Renal pelvis (tissue), 4 donors: ENCODE data around the gene MAP3K6. TPM values are rescaled to one million over a fixed set of nuclear protein-coding genes. Genes with fewer than 3 reads are reported as not detected.

Experiments used
- DNase-seq: peaks from one replicate; pipeline ENCODE4 v3.0.0-alpha.2; 2013
- polyA plus RNA-seq, 3 donors: library from polyadenylated mRNA; unstranded; fragments of 120-200 nt; gene quantifications; one replicate each; pipeline ENCODE4 v1.2.1, GENCODE V29; 2013; ENCODE audit not compliant: insufficient read length in 3 of 3

MAP3K6 gene
- polyA plus RNA-seq, 3 donors = 9.4 to 11.4 (median 9.7) TPM

DNA sequence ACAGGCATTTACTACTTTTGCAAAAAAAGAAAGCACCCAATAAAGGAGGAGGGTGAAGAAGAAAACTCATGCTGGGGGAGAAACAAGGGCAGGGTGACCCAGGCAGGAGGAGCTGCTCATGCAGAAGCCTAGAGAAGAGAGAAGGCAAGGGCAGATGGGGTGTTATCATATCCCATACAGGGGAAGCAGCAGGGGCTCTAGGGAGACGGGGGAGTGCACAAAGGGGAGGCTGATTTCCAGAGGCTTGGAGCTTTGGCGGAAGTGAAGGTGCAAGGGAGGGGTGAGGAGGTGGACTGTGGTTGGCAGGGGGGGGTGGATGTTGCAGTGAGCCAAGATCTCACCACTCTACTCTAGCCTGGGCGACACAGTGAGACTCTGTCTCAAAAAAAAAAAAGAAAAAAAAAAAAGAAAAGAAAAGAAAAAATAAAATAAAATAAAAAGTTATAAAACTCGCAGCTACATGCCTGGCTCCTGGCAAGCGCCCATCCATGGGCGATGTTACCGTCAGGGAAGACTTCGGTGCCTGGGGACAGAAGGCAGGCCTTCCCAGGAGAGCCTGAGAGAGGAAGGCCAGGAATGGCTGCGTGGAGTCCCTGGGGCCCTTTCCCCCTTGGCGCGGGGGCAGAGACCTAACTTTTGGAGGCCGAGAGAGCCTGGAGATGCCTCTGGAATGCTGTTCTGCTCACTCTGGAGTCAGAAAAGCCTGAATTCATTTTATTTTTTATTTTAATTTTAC, 11.2 kb upstream of the MAP3K6 start:
- no peak for DNase-seq

DNA sequence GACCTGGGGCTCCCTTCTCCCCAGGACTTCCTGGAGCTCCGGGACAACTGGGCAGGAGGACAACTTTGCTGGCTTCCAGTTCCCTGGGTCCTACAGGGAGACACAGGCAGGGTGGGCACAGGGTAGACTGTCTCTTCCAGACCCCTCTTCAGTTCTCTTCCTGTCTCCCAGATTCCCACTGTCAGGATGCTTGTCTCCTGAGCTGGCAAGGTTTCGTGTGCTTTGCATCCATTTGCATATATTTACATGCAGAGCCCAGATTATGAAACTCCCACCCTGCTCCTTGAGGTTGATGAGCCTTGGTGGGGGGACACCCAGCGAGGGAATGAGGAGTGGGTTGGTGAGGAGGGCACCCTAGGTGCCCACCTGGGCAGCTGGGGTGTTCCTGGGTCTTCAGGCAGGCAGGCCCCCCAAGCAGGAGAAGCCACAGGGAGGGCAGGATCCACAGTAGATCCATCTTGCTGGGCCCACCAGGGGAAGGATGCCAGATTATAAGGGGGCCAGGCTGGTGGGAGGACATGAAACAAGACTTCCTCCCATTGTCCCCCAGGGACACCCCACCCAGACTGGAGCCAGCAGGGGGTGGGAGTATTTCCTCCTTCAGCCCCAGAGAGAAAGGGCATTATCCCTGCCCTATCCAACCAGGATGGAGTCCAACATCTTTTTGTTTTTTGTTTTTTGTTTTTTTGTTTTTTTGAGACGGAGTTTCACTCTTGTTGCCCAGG, 7.8 kb upstream of the MAP3K6 start, which contains the start of gene FCN3:
FCN3 (minus strand) TSS at position 463 of the 725 bp plus-strand sequence; CDS start at position 457, 6 bp downstream.
- DNase-seq = no peak

DNA sequence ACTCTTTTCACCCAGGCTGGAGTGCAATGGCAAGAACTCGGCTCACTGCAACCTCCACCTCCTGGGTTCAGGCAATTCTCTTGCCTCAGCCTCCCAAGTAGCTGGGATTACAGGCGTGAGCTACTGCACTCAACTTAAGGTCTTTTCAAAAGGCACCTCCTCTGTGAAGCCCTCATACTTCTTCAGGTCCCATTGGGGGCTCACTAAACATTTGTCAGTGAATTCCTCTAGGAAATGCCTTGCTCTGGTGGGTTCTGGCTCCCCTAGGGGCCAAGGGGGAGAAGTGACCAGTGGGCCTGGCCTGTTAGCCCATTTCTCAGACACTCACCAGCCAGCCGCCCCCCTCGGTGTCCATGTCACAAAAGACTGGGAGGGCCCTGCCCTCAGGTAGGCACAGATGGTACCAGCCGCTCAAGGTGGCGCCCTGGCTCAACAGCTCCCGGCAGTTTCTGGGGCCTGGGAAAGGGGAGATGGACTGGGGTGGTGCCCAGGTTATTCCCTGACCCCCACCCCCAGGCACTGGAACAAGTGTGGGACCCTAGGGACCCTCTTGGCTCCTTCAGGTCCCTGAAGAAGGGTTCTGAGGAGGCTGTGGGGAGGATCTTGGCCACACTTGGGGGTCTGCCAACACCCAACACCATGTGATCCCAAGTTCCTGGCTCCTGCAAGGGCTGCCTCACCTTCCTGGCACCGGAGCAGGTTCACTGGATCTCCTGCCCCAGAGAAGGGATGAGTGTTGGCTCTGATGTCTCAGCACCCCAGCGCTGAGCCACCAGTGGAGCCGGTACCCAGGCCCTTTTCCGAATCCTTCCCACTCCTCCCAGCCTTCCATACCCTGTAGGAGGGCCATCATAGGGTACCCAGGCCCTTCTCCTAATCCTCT, 6.3 kb upstream of the MAP3K6 start:
- no peak for DNase-seq

DNA sequence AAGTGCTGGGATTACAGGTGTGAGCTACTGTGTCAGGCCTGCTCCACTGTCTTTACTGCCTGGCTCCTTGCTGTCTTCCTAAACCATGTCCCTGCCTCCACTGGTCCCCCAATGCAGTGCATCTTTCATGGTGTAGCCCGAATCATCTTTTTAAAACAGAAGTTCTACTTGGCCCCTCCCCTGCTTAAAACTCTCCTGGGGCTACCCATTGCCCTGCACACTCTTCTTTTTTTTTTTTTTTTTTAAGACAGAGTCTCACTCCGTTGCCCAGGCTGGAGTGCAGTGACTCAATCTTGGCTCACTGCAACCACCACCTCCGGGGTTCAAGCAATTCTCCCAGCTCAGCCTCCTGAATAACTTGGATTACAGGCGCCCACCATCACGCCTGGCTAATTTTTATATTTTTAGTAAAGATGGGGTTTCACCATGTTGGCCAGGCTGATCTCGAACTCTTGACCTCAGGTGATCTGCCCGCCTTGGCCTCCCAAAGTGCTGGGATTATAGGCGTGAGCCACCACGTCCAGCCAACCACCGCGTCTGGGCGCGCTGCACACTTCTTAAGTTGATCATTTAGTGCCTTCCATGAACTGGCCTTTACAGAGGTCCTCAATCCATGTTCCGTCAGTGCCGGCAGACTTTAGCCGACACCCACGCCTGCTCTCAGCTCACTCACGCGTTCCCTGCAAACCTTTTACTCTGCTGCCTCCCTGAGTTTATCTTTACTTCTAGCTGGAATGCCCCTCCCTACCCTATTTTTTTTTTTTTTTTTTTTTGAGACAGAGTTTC, 5.5 kb upstream of the MAP3K6 start:
- no peak for DNase-seq

DNA sequence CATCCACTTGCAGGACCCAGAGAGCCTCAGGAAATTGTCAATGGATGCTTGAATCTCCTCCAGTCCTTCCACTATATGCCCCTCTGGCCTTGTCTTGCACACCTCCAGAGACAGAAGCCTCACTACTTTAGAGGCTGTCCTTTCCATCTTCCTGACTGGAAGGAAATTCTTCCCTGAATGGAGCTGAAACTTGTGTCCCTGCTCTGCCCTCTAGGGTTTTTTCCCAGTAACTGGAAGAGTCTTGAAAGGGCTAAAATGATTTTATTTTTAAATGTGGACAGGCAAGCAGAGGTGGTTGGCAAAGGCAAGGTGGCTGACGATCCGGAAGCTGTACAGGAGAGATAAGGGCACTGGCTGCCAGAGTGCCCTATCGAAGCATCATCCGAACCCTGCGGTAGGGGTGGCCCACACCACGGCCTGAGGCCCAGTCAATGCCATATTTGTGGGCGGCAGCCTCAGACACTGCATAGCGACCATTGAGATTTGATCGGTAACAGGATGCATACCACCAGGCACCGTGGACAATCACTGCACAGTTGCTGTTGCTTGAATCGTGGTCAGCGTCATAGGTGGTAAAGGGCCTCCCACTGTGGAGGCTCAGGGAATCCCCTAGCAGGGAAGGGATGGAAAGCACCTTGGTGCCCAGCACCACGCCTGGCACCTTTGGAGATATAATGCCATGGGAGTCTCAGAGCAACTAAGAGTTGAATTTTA, 2.3 kb upstream of the MAP3K6 start:
- no peak for DNase-seq

DNA sequence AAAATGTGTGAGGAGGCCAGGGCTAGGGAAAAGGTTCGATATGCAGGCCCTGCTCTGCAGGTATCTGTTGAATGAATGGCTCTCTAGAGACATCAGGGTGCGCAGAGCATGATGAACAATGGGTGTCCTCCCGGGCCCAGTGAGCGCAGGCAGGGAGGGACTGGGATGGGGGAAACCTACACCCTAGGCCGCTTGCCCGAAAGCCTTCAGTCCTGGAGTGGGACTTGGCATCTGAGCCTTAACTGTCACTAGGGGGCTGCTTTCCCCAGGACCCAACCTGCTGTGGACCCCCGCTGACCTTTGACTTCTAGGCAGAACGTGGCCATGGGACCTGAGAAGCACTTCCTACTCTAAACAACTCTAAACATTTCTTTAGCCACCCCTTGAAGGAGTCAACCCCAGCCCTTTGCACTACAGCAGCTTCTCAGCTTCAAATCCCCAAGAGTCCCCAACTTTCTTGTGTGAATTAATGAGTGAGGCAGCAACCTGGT, 444 bp upstream of the MAP3K6 start:
- DNase-seq = no peak

DNA sequence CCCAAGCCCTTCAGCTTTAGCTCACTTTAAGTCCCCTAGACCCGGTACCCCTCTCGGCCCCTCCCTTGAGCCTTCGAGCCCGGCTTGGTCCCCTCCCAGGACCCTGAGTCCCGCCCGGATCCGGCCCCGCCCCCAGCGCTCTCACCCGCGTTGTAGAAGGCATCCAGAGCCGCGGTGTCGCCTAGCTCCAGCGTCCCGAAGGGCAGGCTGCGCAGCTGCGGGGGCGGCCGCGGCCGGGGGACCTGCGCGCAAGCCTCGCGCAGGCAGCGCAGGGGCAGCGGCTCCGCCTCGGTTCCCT, 699 bp downstream of the MAP3K6 start:
- DNase-seq = peak; percentile 81

DNA sequence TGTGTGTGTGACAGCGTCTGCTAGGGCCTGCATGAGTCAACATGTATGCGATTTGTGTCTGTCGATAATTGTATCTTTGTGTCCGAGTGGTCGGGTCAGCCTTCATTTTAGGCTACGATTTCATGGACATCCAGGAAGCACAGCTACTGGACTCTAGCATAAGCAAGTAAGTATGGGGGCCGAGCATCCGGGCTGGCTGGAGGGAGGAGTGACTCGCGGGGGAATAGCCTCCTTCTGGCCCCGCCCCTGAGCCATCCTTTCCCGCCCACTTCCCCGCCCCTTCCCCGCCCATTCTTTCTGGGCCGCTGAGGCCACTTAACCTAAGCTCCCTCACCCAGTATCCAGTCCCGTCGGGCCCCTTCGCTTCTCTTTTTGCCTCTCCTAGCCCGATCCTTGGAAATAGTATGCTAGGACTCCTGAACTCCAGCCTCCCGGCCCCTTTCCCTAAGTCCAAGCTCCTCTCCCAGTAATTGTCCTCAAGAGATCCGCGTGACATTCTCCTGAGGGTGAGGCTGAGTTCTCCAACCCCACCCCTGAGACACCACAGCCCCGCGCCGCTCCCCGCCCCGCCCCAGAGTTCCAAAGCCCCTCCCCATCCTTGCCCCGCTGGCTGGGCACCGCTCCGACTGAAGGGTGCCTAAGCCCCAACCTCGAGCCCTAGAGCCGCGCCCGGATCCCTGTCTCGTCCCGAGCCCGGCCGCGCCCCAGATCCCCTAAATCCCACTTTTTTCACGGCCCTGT, 1.2 kb downstream of the MAP3K6 start:
- peak; percentile 87 for DNase-seq

DNA sequence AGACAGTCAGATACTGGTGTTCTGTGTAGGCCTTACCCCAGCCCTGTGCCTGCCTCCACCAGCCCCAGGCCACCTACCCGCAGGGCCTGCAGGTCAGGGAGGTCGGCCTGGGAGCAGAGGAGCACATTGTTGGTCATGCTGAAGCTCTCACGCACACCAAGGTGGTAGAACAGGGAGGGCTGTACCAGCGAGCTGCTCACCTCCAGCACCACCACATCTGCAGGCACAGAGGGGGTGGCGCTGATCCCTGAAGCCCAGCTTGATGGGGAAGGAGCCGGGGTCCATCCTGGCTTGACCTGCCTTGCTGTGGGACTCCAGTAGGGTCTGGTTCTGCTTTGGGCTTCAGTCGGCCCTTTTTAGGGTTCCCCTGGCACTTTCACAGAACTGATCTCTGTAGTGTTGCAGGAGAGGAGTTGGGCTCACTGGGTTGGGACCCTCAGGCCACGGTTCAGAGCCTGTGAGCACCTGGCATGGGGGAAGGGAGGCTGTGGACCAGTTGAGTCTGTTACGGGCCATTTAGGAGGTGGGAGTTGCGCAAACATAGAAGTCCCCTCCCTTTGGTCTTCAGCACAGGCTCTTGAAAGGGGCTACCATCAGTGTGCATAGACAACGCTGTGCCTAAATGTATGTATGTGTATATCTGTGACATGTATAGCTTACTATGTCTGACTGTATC, 1.9 kb downstream of the MAP3K6 start:
- no peak for DNase-seq

DNA sequence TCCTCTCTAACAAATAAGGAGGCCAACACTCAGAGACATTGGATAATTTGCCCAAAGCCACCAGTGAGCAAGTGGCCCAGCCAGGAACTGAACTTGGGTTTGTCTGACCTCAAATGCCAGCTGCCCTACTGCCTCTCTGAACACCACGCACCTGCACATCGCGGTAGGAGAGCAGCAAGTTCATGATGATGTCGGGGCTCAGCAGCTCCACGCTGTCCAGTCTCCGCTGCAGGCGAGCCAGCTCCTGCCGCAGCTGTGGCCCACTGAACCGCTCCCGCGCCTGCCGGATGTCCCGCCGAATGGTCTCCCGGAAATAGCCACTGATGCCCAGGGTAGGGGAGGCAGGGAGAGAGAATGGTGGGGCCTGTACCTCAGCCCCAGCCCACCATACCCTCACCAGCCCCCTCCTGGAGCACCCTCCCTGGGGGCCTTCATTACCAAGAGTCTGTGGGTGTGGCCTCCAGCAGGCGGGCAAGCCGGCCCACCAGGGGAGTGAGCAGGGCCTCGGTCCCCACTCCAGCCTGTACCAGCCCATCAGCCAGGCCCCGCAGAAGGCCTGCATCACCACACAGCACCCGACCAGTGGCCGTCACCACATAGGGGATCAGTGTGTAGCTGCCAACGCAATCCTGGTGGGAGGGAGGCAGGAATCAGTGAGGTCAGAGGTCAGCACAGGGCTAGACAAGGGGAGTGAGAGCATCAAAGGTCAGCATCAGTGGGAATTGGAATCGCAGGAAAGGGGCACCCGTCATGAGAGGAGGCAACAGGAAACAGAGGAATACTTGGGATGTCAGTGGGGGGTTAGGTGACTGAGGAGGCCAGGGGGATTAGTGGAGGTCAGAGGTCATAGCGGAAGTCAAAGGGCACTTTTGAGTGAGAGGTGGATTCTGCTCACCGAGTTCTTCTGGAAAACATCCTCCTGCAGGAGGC, 2.7 kb downstream of the MAP3K6 start:
- DNase-seq = no peak

DNA sequence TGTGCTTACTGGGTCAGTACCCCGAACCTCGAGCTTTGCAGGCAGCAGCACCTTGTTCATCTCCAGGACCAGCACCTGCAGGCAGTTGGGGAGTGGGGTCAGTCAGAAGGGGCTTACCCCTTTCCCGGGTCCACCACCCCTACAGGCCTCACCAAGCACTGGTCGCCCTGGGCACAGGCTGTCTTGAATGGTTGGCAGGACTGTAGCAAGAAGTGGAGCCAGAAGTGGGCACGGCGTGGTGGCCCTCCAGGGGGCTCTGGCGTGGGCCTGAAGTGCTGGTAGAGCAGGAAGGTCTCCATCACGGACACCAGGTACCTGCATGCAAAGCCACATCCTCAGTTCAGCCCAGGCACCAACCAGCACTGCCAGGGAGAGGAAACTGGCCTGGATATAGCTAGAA, 5.2 kb downstream of the MAP3K6 start:
- no peak for DNase-seq

DNA sequence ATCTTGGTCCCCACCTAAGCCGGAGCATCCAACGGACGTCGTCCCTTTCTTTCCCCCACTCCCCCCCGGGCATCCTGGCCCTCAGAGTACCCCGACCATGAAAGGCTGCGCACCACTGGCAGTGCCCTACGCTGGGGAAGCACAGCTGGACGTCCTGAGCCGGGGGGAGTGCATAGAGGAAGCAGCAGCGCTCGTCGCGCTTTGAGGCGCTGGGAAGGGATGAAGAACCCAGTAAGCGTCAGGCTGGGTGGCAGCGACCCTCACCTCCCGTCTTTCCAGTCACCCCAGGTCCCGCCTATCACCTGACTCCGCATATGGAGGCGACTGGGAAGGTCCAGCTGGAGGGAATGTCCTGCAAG, 5.7 kb downstream of the MAP3K6 start:
- no peak for DNase-seq

DNA sequence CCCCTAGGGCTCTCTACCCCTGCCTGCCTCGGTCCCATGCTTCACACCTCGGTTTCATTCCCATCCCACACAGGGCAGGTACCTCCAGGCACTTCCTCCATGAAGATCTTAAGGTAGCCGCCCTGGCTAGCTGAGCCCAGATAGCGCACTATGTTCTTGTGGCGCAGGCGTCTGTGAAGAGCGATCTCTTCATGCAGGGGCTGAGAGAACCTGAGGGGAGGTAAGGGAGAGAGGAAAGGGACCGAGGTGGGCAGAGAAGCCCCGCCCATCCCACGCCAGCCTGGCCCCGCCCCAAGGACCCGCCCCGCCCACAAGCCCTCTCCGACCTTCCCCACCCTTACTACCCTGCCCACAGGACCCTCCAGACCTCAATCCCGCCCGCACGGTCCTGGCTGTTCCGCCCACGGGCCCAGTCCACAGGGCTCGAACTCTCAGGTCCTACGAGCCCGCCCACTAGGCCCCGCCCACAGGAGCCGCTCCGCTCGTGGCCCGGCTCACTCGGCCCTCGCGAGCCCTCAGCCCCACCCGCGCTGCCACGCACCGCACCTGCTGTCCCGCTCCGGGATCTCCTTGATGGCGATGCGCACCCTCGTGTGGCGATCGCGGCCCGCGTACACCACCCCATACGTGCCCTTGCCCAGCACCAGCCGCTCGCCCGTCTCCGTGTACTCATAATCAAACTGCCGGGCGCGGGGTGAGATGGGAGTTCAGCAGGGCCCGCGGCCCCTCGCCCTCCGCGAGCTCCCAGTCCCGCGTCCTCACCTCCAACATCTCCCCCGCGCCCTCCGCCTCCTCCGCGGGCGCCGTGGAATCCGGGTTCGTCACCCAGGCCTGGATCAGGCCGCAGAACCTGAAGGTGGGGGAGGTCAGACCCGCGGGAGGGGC, 6.4 kb downstream of the MAP3K6 start:
- no peak for DNase-seq

DNA sequence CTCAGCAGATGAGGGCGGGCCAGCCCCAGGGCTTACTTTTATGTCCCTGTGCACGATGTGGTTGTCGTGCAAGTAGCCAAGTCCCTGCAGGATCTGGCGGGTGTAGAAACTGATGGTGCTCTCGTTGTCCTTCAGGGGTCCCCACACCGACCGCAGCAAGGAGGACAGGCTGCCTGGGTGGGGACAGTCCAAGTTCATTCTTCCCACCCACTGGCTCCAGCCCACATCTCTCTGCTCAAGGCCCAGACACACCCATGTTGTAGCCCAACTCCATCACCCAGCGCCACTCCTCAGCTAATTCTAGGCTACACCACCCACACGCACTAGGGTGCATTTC, 7.0 kb downstream of the MAP3K6 start:
- DNase-seq = no peak

DNA sequence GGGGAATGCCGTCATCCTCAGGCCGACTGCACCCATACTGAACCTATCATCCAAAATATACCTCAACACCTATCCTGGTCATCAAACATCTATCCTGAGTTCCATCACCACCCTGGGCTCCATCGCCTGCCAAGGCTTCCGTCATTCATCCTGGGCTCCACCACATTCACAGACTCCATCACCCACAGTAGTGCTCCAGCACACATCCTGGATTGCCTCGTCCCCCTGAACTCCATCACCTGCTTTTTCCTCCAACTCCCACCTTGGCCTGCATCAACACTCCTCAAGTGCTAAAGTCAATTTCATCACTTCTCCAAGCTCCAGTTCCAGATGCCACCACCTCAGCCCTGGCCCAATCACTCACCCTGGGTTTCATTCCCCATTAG, 7.8 kb downstream of the MAP3K6 start:
- no peak for DNase-seq

DNA sequence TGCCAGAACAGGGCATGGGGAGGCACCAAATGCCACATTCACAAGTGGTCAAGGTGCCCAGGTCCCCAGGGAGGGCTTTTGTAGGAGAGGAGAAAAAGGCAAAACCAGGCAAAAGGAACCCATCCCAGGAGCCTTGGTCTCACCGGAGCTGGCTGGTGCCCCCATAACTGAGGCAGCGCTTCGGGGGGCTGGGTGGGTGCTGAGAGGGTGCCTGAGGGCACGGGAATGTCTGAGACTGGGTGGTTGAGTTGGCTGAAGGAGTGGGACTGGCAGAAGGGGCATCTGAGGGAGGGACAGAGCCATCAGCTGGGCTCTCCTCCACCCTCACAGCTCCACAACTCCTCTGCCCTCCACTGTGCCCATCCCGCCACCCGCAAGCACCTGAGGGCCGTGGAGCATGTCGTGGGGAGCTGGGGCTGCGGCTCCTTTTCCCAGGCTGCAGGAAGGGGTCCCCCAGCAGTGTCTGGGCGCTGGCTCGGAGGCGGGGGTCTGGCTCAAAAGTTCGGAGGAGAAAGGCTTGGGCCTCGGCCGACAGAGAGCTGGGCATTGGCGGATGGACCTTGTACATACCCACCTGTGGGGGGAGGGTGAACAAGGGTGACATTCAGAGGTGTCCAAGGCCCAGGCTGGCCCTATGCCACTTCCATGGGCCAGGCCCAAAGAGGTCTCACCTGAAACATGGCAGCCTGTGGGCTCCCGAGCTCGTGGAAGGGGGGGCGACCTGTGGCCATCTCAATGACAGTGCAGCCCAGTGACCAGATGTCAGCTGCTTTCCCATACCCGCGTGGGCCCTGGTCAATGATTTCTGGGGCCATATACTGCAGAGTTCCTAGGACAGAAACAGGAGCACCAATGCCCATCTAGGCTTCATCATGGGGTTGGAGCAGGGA, 8.5 kb downstream of the MAP3K6 start:
- DNase-seq = no peak
